ENCODE data around the gene FOXN3. TPM values are rescaled to one million over a fixed set of nuclear protein-coding genes. Genes with fewer than 3 reads are reported as not detected.

The FOXN3 gene
- total RNA-seq, 1 experiment from 2014 or later, result 125 TPM

DNA sequence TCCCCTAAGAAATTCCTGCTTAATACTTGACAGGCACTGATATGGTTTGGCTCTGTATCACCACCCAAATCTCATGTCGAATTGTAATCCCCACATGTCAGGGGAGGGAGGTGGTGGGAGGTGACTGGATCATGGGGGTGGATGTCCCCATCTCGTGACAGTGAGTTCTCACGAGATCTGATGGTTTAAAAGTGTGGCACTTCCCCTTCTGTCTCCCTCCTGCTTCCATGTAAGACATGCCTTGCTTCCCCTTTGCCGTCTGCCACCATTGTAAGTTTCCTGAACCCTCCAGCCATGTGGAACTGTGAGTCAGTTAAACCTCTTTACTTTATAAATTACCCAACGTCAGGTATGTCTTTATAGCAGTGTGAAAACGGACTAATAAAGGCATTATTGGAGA is 198.0 kb downstream of the FOXN3 start:
- H3K4me3 Mint-ChIP-seq, result no peak overlapping the region

More for the DNA sequence above, 198.0 kb downstream of the FOXN3 start:
- DNase-seq, result no peak
- Mint-ChIP-seq H3K9me3 (no peaks in the 10 kb centered on the region), H3K4me1 (peaks cover 14 to 16% of the 10 kb centered on the region in 2 experiments), H3K27me3 (ENCODE audit: low read depth) (no peaks in the 10 kb centered on the region), H3K36me3 (ENCODE audit: insufficient read depth in 1 of 3, low read depth in 3 of 3) (peaks cover 9 to 31% (median 10%) of the 10 kb centered on the region in 3 experiments; a peak in 5 of 7 replicates), H3K27ac (no peak overlapping the region)
- H2BK12ac ChIP-seq (ENCODE audit: insufficient read length, low read depth, low read length), result no peak overlapping the region
- no peak overlapping the region for H3K9ac ChIP-seq (ENCODE audit: extremely low read depth, insufficient read length, low read length)
- no peak overlapping the region for H3K18ac ChIP-seq (ENCODE audit: insufficient read length, low read depth, low read length)
- H2BK5ac ChIP-seq (ENCODE audit: insufficient read length, low read length), result no peak overlapping the region
- TF ChIP-seq, protein P1, sequence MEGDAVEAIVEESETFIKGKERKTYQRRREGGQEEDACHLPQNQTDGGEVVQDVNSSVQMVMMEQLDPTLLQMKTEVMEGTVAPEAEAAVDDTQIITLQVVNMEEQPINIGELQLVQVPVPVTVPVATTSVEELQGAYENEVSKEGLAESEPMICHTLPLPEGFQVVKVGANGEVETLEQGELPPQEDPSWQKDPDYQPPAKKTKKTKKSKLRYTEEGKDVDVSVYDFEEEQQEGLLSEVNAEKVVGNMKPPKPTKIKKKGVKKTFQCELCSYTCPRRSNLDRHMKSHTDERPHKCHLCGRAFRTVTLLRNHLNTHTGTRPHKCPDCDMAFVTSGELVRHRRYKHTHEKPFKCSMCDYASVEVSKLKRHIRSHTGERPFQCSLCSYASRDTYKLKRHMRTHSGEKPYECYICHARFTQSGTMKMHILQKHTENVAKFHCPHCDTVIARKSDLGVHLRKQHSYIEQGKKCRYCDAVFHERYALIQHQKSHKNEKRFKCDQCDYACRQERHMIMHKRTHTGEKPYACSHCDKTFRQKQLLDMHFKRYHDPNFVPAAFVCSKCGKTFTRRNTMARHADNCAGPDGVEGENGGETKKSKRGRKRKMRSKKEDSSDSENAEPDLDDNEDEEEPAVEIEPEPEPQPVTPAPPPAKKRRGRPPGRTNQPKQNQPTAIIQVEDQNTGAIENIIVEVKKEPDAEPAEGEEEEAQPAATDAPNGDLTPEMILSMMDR (conservative IDR thresholded peaks at IDR 0.05), result no peak
- H3K14ac ChIP-seq (ENCODE audit: insufficient read depth, low read length), result no peak overlapping the region
- H3K23ac ChIP-seq (ENCODE audit: insufficient read length, low read depth, low read length), result no peak overlapping the region
- no peak overlapping the region for H3K27ac ChIP-seq (ENCODE audit: insufficient read length, low read depth, low read length)
- no peaks in the 10 kb centered on the region for H3K9me3 ChIP-seq (ENCODE audit: control insufficient read depth, low read depth, low read length)
- H2AFZ ChIP-seq (ENCODE audit: low read length), result no peak overlapping the region
- no peaks in the 10 kb centered on the region for H4K20me1 ChIP-seq (ENCODE audit: control insufficient read depth, insufficient read depth, insufficient read length)
- H3K4ac ChIP-seq (ENCODE audit: low read depth, low read length), result no peak overlapping the region
- H3K4me1 ChIP-seq (ENCODE audit: insufficient read depth, low read length), result no peaks in the 10 kb centered on the region
- H2AK5ac ChIP-seq (ENCODE audit: insufficient read length, low read length), result no peak overlapping the region
- H4K8ac ChIP-seq (replicated peaks; ENCODE audit: insufficient read length, low read depth, low read length), result no peak overlapping the region
- no peak overlapping the region for H3K56ac ChIP-seq (ENCODE audit: insufficient read length, low read depth, low read length)
- peaks cover 4% of the 10 kb centered on the region for H3K79me1 ChIP-seq (ENCODE audit: insufficient read depth, low read depth, low read length, poor library complexity, severe bottlenecking)
- H3T11ph ChIP-seq (ENCODE audit: low read length), result no peak overlapping the region
- H4K91ac ChIP-seq (ENCODE audit: insufficient read length, low read depth, low read length), result no peak overlapping the region
- no CpG with 5 or more reads among the region's 6 CpGs for WGBS (ENCODE audit: extremely low coverage, insufficient read length, low lambda C conversion rate)
- H2BK20ac ChIP-seq (ENCODE audit: low read depth, low read length, poor library complexity, severe bottlenecking), result no peak overlapping the region
- no peaks in the 10 kb centered on the region for H3K27me3 ChIP-seq (ENCODE audit: insufficient read depth, low read length)
- H3K79me2 ChIP-seq (ENCODE audit: insufficient read depth, low read length), result peaks cover 1% of the 10 kb centered on the region; the same call in 1 of the 2 replicates
- no peaks in the 10 kb centered on the region for H3K23me2 ChIP-seq (ENCODE audit: insufficient read length, low read depth, low read length, poor library complexity, severe bottlenecking)
- no peak overlapping the region for H2BK15ac ChIP-seq (ENCODE audit: low read depth, low read length)
- H3K4me2 ChIP-seq (ENCODE audit: insufficient read depth, insufficient read length, low read length), result no peak overlapping the region
- H4K5ac ChIP-seq (ENCODE audit: insufficient read length, low read depth, low read length), result no peak overlapping the region
- H2BK120ac ChIP-seq (ENCODE audit: low read depth, low read length, poor library complexity, severe bottlenecking), result no peak overlapping the region
